Measurements from ENCODE around the gene OBSCN.
A peak's percentile ranks its signal among the peaks of the same experiment; 100 is the strongest.
"Not testable (repeated sequence)": the region's sequence is repeated elsewhere in the genome, so short reads cannot be mapped to it uniquely, and the experiment has no call there.

OBSCN gene

GRCh38 chr1:228214921-228215662 lies 7.2 kb downstream of the OBSCN start:
- no peak for DNase-seq

GRCh38 chr1:228215663-228216116 lies 7.8 kb downstream of the OBSCN start:
- DNase-seq, result no peak

GRCh38 chr1:228216371-228217320 lies 8.8 kb downstream of the OBSCN start:
- DNase-seq, result peak; percentile 49

- DNase-seq, result no peak
These were observed 9.9 kb downstream of the OBSCN start for GRCh38 chr1:228217551-228218344.

GRCh38 chr1:228218513-228219244 lies 10.8 kb downstream of the OBSCN start:
- no peak for DNase-seq

- DNase-seq, result no peak
These were observed 11.6 kb downstream of the OBSCN start for GRCh38 chr1:228219245-228219961.

- no peak for DNase-seq
These were observed 12.3 kb downstream of the OBSCN start for GRCh38 chr1:228219962-228220780.

- not testable (repeated sequence) for DNase-seq
These were observed 13.3 kb downstream of the OBSCN start for GRCh38 chr1:228221097-228221496.

- no peak for DNase-seq
These were observed 14.7 kb downstream of the OBSCN start for GRCh38 chr1:228222548-228222947.

GRCh38 chr1:228224198-228225164 lies 16.6 kb downstream of the OBSCN start:
- DNase-seq, result no peak

GRCh38 chr1:228225165-228225710 lies 17.4 kb downstream of the OBSCN start:
- DNase-seq, result no peak

- no peak for DNase-seq
These were observed 17.9 kb downstream of the OBSCN start for GRCh38 chr1:228225740-228226139.

GRCh38 chr1:228226141-228226874 lies 18.5 kb downstream of the OBSCN start:
- DNase-seq, result no peak

- no peak for DNase-seq
These were observed 19.3 kb downstream of the OBSCN start for GRCh38 chr1:228226956-228227791.

- DNase-seq, result not testable (repeated sequence)
These were observed 20.3 kb downstream of the OBSCN start for GRCh38 chr1:228228147-228228546.

- DNase-seq, result no peak
These were observed 20.8 kb downstream of the OBSCN start for GRCh38 chr1:228228601-228229074.

- DNase-seq, result no peak
These were observed 23.3 kb downstream of the OBSCN start for GRCh38 chr1:228231189-228231588.
